NCI-H2227 (cell line): ENCODE data around the gene NRF1.
"Not testable (repeated sequence)": the region's sequence is repeated elsewhere in the genome, so short reads cannot be mapped to it uniquely, and the experiment has no call there.

Experiments
- DNase-seq: peaks from one replicate; lab custom pipeline; 2025; ENCODE audit not compliant: unreplicated experiment; lab: John Stamatoyannopoulos, UW

The NRF1 gene

DNA sequence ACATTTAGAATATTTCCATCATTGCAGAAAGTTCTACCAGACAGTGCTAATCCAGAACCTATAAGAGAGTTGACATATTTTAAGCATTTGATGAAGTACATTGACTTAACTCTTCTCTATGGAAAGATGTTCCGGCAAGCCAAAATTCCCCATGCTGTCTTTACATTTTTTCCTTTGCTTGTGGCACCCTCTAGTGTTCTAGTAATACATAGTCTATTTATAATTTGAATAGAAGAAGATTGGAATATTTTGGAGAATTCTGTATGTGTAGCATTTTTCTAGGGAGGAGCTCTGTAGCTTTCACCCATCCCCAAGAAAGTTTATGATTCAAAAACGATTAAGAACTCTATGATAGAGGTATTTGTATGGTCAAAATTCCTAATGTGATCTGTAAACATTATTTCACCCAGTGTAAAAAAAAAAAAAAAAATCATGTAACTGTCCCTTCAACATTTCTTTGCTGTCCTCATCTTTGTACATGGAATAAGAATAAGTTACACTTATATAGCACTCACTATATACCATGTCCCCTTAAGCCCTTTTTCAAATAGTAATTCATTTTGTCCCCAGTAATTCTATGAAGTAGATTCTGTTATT lies 33.2 kb downstream of the NRF1 start:
- peak; percentile 71 for DNase-seq

DNA sequence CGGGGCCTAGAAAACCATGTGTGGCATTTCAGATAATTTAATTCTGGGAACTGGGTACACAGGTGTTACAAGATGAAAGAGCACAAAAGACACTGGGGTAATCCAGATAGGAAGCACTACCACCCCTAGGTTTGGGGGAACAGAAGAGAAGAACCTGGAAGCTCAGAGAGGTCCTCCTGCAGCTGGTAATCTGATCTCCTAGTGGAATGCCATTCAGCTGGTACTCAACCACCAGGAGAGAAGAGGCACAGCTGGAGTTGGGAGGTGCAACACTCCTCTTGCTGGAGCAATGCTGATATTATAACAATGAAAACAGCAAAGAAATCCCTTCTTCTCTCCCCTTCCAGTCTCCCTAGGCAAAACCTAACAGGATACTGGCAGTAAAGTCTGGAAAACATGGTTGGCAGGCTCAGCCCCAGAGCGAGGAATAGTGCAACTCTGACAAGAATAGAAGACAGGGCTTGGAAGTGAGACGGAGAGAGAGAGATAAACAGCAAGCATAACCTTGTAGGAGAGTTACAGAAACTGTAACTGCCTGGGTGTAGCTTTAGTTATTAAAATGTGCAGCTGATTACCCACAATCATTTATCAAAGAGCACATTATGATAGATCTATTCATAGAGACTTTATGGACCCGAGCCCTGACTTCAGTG lies 35.0 kb downstream of the NRF1 start:
- no peak for DNase-seq

DNA sequence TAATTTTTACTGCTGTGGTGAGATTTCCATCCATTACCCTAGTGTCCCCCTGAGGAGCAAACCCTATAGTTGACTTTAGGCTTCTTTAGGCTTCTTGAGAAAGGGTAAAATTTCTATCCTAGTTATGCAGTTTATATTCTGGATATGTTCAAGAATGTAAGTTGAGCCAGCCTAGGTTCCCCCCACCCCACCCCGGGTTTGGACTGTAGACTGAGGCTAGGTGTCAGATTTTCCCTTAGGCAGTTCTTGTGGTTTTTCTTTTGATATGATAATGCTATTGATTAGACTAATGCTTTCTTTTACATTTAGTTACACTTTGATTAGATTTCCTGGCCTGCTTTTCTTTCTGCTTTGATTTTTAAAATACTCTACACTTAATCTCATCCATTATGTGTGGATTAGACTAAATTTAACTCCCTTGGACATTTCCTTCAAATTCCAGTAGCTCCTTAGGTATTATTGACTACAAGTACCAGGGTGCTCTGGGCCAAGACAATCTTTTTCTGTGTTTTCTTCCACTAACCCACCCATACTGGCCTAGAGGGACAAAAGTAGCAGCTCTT lies 37.7 kb downstream of the NRF1 start:
- no peak for DNase-seq

DNA sequence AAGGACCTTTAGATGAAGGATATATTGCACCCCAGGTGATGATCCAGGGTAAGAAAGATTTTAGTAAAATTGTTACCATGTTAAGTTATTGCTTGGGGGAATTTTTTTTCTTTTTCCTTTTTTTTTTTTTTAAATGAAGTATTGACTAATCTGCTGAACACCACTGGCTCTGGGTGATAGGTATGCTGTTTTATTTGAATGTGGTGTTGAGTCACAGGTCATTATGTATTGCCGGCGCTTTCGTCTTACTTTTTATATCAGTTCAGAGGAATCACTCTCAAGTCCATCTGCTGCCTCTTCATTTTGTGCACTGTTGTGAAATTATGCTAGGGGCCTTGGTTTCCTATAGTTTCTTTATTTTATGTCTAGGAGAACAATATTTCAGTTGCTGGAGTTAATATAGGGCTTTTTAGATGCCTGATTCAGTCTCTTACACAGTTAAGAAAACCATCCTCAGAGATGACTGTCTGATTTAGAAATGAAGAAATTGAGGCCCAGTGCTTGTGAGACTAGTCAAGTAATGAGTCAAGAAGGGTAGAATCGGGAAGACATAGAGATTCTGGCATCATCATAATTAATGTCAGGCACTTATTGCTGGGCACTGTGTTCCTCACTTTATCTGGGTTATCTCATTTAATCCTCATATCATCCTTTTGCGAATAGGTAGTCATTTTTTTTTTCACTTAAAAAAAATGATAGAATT lies 38.7 kb downstream of the NRF1 start:
- DNase-seq, result no peak

DNA sequence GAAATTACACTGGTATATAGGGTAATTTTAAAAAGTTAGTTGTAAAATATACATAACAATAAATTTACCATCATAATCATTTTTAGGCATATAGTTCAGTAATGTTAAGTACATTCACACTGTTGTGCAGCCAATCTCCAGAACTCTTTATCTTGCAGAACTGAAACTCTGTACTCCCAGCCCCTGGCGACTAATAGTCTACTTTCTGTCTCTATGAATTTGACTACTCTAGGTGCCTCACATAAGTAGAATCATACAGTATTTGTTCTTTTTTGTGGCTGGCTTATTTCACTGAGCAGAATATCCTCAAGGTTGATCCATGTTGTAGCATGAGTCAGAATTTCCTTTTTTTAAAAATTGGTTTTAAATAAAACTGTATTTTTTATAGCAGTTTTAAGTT lies 41.4 kb downstream of the NRF1 start:
- no peak for DNase-seq

DNA sequence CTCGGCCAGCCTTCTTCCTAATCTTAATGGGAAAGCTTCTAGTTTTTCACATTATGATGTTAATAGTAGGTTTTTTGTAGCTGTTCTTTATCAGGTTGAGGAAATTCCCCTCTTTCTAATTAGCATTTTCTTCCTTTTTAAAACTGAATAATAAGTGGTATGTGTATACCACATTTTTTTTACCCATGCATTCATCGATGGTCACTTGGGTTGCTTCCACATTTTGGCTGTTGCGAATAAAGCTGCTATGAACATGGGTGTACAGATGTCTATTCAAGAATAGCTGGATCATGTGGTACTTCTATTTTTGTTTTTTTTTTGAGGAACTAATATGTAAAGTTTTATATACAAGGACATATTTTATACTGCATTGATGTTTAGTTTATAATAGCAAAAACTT lies 44.3 kb downstream of the NRF1 start:
- no peak for DNase-seq

DNA sequence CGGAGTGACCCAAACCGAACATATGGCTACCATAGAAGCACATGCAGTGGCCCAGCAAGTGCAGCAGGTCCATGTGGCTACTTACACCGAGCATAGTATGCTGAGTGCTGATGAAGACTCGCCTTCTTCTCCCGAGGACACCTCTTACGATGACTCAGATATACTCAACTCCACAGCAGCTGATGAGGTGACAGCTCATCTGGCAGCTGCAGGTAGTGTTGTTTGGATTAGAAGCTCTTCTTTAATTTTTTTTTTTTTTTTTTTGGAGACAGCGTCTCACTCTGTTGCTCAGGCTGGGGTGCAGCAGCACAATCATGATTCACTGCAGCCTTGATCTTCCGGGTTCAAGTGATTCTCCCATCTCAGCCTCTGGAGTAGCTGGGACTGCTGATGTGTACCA lies 45.8 kb downstream of the NRF1 start:
- no peak for DNase-seq

DNA sequence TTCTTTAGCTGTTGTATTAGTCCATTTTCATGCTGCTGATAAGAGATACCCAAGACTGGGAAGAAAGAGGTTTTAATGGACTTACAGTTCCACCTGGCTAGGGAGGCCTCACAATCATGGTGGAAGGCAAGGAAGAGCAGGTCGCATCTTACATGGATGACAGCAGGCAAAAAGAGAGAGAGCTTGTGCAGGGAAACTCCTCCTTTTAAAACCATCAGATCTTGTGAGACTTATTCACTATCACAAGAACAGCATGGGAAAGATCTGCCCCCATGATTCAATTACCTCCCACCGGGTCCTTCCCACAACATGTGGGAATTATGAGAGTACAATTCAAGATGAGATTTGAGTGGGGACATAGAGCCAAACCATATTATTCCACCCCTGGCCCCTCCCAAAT lies 48.4 kb downstream of the NRF1 start:
- DNase-seq, result not testable (repeated sequence)

DNA sequence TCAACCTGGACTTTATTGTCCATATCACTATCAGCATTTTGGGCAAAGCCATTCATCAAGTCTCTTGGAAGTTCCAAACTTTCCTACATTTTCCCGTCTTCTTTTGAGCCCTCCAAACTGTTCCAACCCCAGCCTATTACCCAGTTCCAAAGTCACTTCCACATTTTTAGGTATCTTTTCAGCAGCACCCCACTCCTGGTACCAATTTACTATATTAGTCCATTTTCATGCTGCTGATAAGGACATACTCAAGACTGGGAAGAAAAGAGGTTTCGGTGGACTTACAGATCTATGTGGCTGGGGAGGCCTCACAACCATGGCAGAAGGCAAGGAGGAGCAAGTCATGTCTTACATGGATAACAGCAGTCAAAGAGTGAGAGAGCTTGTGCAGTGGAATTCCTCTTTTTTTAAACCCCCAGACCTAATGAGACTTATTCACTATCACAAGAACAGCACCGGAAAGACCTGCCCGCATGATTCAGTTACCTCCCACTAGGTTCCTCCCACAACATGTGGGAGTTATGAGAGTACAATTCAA lies 50.2 kb downstream of the NRF1 start:
- no peak for DNase-seq

DNA sequence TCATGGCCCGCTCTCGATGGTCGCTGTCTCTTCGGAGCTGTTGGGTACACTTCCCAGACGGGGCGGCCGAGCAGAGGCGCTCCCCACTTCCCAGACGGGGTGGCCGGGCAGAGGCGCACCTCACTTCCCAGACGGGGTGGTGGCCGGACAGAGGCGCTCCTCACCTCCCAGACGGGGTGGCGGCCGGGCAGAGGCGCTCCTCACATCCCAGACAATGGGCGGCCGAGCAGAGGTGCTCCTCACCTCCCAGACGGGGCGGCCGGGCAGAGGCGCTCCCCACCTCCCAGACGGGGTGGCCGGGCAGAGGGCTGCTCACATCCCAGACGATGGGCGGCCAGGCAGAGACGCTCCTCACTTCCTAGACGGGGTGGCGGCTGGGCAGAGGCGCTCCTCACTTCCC lies 51.7 kb downstream of the NRF1 start:
- not testable (repeated sequence) for DNase-seq

DNA sequence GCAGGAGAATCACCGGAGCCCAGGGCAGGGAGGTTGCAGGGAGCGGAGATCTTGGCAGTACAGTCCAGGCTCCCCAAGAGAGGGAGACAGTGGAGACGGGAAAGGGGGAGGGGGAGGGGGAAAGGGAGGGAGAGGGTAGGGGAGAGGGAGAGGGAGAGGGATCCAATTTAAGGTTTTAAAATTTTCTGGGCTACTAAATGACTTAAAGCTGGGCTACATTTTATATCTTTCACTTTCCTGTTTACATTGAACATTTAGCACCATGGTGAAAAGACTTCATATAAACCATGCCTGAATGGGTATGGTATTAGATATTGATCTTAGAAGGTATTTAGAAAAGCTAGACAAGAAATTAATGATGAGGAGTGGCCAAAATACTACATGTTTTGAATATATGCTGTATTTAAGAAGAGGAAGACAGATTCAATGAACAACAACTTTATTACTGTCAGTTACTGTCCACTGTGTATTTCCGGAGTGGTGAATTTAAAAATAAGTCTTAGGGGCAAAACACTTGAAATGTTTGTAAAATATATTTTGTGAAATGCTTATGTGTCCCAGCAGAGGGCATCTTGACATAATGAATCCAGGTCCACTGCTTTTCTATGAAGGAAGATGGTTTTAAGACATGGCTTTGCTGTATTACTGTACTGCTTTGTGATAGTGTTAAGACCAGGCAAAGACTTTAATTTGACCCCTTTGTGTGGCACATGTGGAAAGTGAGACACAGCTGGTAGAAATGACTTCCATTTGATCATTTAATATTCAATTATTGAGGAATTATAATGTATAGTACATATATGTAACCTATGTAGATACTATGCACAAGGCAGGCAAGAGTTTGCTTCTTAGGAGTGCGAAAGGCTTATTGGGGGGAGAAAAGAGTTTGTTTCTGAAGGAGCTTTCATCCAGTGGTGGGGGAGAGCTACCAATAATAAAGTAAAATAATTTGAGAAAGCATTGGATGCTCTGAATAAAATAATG lies 52.8 kb downstream of the NRF1 start:
- peak; percentile 63 for DNase-seq

DNA sequence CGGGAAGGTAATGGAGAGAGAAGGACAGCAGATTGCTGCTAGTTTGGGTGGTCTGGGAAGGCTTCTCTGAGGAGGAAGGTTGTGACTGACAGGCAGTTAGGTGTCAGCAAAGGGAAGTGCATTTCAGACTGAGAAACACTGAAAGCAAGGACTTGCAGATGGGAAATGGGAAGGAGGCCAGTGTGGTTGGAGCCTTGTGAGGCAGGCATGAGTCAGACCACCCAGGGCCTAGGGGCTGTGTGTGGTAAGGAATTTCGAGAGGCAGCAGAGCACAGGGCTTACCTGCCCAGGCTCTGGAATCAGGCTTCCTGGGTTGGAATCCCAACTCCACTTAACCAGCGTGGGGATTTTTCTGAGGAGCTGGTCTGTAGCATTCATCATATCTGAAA lies 53.5 kb downstream of the NRF1 start:
- no peak for DNase-seq

DNA sequence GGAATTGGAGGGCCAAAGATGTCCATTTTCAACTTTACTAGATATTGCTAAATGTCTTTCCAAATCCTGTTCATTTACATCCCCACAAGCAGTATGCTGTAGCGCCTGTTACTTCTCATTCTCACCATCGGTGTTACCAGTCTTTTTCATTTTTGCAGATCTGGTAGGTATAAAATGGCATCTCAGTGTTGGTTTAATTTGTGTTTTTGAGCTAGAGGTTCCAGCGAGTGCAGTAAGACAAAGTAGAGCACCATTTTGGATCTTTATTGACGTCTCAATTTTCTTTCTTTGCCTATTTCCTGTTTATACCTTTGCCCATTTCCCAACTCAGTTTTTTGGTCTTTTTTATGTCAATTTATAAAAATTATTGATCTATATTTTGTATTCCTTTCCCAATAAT lies 55.6 kb downstream of the NRF1 start:
- no peak for DNase-seq

DNA sequence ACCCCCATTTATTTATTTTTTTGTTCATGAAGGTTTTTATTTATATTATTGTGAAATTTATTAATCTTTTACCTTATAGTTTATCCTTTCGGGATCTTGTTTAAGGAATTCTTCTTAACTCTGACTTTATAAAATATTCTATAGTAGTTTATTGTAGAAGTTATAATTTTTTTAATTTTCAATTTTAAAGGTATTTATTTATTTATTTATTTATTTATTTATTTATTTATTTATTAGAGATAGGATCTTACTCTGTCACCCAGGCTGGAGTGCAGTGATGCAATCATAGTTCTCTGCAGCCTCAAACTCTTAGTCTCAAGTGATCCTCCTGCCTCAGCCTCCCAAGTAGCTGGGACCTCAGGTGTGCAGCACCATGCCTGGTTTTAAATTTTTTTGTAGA lies 56.0 kb downstream of the NRF1 start:
- no peak for DNase-seq

DNA sequence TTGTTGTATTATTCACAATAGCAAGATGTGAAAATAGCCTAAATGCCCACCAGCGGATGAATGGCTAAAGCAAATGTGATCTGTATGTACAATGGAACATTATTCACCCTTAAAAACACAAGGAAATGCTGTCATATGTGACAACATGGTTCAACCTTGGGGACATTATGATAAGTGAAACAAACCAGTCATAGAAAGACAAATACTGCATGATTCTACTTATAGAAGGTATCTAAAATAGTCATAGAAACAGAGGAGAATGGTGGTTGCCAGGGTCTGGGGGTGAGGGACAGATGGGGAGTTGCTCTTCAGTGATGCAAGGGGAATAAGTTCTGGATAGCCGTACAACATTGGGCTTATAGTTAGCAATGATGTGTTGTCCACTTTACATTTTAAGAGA lies 58.4 kb downstream of the NRF1 start:
- no peak for DNase-seq

DNA sequence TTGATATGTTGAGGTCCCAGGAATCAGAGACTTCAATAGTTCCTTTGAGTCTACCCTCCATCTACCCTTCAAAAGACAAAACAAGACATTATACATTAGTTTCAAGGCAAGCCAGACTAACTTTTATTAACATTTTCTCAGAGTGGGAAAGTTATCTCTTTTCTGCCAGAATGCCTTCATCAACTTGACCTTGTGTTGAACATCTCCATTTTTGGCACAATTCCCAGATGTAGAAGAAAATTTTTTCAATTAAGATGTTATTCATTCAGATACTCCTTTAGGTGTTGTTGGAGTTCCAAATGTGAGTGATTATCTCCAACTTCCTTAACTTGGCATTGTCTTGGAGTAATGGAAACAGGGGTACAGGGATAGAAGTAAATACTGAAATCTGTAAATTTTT lies 59.1 kb downstream of the NRF1 start:
- no peak for DNase-seq

DNA sequence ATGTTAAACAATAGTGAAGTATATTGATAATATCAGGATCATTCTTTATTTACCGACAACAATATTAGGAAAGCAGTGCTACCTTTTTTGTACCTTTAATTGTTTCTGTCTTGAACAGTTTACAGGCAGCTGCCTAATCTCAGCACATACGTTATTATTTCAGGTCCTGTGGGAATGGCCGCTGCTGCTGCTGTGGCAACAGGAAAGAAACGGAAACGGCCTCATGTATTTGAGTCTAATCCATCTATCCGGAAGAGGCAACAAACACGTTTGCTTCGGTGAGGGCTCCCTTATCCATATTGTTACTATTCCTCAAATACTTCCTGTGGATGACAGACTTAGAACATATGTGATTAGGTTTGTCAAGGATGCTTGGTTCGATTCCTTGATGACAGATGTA lies 59.7 kb downstream of the NRF1 start:
- DNase-seq, result peak; percentile 68

DNA sequence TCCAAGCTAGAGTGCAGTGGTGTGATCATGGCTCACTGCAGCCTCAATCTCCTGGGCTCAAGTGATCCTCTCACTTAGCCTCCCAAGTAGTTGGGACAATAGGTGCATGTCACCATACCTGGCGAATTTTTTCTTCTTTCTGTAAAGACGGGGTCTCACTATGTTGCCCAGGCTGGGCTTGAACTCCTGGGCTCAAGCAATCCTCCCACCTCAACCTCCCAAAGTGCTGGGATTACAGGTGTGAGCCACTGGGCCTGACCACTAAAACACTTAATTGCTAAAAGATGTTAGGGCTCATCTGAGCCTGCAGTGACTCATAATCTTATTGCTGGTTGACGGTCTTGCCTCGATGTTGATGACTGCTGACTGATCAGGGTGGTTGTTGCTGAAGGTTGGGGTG lies 63.0 kb downstream of the NRF1 start:
- DNase-seq, result not testable (repeated sequence)

DNA sequence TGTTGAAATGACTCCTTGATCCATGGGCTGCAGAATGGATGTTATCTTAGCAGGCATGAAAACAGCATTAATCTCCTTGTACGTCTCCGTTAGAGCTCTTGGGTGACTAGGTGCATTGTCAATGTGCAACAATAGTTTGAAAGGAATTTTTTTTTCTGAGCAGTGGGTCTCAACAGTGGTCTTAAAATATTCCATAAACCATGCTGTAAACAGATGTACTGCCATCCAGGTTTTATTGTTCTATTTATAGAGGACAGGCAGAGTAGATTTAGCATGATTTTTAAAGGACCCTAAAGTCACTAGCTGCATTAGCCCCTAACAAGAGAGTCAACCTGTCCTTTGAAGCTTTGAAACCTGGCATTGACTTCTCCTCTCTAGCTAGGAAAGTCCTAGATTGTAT lies 64.0 kb downstream of the NRF1 start:
- DNase-seq, result no peak

DNA sequence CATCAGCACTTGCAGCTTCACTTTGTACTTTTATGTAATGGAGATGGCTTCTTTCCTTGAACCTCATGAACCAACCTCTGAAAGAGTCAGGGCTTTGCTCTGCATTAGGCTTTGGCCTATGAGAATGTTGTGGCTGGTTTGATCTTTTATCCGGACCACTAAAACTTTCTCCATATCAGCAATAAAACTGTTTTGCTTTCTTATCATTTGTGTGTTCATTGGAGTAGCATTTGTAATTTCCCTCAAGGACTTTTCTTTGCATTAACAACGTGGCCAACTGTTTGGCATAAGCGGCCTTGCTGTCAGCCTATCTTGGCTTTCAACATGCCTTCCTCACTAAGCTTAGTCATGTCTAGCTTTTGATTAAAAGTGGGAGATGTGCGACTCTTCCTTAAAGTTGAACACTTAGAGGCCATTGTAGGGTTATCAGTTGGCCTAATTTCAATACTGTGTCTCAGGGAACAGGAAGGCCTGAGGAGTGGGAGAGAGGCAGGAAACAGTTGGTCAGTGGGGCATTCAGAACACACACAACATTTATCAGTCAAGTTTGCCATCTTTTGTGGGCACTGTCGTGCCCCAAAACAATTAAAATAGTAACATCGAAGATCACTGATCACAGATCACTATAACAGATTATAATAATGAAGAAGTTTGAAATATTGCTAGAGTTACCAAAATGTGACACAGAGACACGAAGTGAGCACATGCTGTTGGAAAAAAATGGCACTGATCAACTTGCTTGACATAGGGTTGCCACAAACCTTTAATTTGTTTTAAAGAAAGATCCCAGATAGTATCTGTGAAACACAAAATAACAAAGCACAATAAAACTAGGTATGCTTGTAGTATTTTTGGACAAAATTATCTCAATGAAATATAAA lies 64.7 kb downstream of the NRF1 start:
- no peak for DNase-seq
